ENCODE data around the gene SAT1.

Gene SAT1

DNA sequence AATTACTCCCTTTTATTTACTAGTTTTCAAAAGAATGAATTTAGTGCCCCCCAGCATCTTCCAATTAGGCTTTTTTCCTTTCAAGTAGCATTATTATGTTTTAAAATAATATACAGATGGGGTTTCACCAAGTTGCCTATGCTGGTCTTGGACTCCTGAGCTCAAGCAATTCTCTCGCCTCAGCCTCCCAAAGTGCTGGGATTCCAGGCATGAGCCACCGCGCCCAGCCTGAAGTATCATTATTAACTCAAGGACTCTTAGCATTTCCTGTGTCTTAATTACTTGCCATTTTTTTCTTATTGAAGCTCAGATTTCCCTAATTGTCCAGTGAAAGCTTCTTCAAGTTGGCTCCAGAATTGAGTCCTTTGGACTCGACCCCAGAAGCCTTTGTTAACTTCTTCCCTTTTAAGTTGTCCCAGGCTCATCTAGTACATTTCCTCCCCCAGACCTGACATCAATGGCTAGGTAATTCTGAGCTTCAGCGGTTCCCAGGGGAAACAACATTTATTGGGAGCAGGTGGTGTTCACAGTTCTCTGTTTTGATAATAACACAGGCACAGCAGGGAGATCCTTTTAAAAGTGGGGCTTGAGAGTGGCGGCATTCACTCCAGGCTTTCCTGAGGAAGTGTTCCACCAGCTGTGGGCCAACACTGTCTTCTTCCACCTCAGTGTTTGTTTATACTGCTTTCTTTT lies 10.0 kb downstream of the SAT1 start:
- no peaks in the 10 kb centered on the region for H3K36me3 ChIP-seq (ENCODE audit: insufficient read depth, low read length)
- no peak overlapping the region for H3K9ac ChIP-seq (ENCODE audit: low read length)
- no peak overlapping the region for H3K27ac ChIP-seq (ENCODE audit: low read depth, low read length)
- no peaks in the 10 kb centered on the region for H3K4me1 ChIP-seq (ENCODE audit: insufficient read depth, low read length)
- H3K27me3 ChIP-seq (ENCODE audit: control insufficient read depth in 1 of 2, insufficient read depth in 2 of 2, low read length in 2 of 2): no peaks in the 10 kb centered on the region
- no peak overlapping the region for H3K4me3 ChIP-seq (ENCODE audit: low read depth in 1 of 2, low read length in 2 of 2)
- H3K9me3 ChIP-seq (ENCODE audit: low read length): no peaks in the 10 kb centered on the region

DNA sequence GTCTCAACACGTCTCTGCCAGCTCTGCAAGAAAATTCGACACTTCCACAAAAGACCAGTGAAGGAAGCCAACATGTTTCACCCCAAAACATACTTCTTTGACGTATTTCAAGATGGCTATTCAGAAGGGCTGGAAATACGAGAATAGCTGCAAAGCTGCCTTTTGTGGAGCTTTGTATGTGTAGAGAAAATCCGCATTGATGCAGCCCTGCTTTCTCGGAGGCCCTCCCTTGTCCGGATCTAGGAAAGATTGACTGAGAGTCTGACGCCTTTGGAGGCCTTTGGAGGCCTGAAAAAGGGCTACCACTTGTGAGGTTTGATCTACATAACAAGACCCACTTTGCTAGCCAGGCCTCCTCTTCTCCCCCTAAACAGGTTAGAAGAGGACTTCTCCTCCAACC lies 12.2 kb downstream of the SAT1 start:
- H3K9ac ChIP-seq (ENCODE audit: low read length): no peak overlapping the region
- no peaks in the 10 kb centered on the region for H3K9me3 ChIP-seq (ENCODE audit: low read length)
- H3K36me3 ChIP-seq (ENCODE audit: insufficient read depth, low read length): no peaks in the 10 kb centered on the region
- H3K27me3 ChIP-seq (ENCODE audit: control insufficient read depth in 1 of 2, insufficient read depth in 2 of 2, low read length in 2 of 2): no peaks in the 10 kb centered on the region
- no peak overlapping the region for H3K4me3 ChIP-seq (ENCODE audit: low read depth in 1 of 2, low read length in 2 of 2)
- H3K4me1 ChIP-seq (ENCODE audit: insufficient read depth, low read length): no peaks in the 10 kb centered on the region
- no peak overlapping the region for H3K27ac ChIP-seq (ENCODE audit: low read depth, low read length)

DNA sequence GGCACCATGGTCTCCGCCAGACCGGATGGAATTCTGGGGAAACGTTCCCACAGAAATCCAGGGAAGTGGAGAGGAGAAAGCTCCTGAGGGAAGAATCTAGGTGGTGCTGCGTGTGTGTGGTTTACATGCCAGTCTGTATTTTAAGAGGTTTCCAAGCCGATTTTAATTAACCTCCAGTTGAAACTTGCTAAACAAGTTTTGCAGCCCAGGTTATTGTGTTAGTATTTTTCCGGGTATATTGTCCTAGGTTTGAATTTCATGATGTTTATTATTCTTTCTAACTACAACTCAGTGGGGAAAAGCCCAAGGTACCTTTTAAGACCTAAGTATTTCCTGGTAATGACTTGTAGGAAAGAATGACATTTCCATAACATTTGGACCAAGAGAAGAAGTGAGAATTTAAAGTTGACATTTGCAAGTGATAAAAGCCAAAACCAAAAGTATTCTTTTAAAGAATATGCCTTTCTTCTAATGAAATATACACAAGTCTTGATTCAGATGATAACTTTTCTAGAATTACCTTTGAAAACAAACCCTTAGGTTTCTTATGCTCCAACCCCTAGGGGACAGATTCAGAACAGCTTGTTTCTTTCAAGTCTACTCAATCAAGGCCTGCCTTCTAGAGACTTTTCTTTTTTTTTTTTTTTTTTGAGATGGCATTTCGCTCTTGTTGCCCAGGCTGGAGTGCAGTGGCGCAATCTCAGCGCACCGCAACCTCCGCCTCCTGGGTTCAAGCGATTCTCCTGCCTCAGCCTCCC lies 14.6 kb downstream of the SAT1 start:
- no peaks in the 10 kb centered on the region for H3K27me3 ChIP-seq (ENCODE audit: control insufficient read depth in 1 of 2, insufficient read depth in 2 of 2, low read length in 2 of 2)
- H3K4me1 ChIP-seq (ENCODE audit: insufficient read depth, low read length): no peaks in the 10 kb centered on the region
- H3K9ac ChIP-seq (ENCODE audit: low read length): no peak overlapping the region
- no peaks in the 10 kb centered on the region for H3K9me3 ChIP-seq (ENCODE audit: low read length)
- no peaks in the 10 kb centered on the region for H3K36me3 ChIP-seq (ENCODE audit: insufficient read depth, low read length)
- no peak overlapping the region for H3K27ac ChIP-seq (ENCODE audit: low read depth, low read length)
- H3K4me3 ChIP-seq (ENCODE audit: low read depth in 1 of 2, low read length in 2 of 2): no peak overlapping the region

DNA sequence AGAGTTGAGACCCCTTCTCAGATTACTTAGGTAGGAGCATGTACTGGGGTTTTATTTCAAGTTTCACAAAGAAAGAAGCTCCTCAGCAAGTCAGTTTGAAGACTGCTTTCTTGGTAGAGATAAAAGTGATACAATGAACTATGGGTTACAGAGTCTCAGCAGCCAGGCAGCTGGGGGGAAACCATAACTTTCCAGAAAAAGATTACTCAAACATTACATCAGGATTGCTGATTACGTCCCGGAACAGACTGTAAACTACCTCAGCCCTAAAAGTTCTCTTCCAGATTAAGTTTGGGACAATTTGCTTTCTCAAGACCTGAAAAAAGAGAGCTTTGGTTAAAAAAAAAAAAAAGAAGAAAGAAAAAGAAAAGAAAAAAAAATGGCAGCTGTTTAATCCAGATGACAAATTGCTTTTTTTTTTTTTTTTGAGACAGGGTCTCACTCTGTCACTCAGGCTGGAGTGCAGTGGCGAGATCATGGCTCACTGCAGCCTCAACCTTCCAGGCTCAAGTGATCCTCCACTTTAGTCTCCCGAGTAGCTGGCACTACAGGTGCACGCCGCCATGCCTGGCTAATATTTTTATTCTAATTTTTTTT lies 16.6 kb downstream of the SAT1 start:
- Histone ChIP-seq H3K9me3 (ENCODE audit: low read length) (no peaks in the 10 kb centered on the region), H3K27ac (ENCODE audit: low read depth, low read length) (no peak overlapping the region), H3K4me3 (ENCODE audit: low read depth in 1 of 2, low read length in 2 of 2) (no peak overlapping the region), H3K27me3 (ENCODE audit: control insufficient read depth in 1 of 2, insufficient read depth in 2 of 2, low read length in 2 of 2) (no peaks in the 10 kb centered on the region), H3K4me1 (ENCODE audit: insufficient read depth, low read length) (no peaks in the 10 kb centered on the region), H3K9ac (ENCODE audit: low read length) (no peak overlapping the region), H3K36me3 (ENCODE audit: insufficient read depth, low read length) (no peaks in the 10 kb centered on the region)

DNA sequence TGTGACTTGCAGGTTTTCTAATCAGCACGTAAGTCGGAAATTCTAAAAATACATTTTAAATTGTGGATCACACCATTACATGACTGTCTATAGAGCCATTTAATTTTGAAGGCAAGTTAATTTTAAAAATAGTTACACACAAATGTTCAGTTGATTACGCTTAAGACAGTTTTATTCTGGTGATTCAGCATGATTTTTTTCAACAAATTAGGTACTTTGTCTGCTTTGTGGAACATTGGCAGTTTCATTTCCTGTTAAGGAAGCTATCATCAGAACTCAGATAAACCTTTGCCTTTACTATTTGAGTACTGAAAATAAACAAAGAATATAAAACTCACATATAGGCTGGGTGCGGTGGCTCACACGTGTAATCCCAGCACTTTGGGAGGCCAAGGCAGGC lies 19.5 kb downstream of the SAT1 start:
- H3K36me3 ChIP-seq (ENCODE audit: insufficient read depth, low read length): no peaks in the 10 kb centered on the region
- H3K9me3 ChIP-seq (ENCODE audit: low read length): no peaks in the 10 kb centered on the region
- H3K4me1 ChIP-seq (ENCODE audit: insufficient read depth, low read length): no peaks in the 10 kb centered on the region
- H3K27ac ChIP-seq (ENCODE audit: low read depth, low read length): no peak overlapping the region
- H3K27me3 ChIP-seq (ENCODE audit: control insufficient read depth in 1 of 2, insufficient read depth in 2 of 2, low read length in 2 of 2): no peaks in the 10 kb centered on the region
- H3K9ac ChIP-seq (ENCODE audit: low read length): no peak overlapping the region
- H3K4me3 ChIP-seq (ENCODE audit: low read depth in 1 of 2, low read length in 2 of 2): no peak overlapping the region

DNA sequence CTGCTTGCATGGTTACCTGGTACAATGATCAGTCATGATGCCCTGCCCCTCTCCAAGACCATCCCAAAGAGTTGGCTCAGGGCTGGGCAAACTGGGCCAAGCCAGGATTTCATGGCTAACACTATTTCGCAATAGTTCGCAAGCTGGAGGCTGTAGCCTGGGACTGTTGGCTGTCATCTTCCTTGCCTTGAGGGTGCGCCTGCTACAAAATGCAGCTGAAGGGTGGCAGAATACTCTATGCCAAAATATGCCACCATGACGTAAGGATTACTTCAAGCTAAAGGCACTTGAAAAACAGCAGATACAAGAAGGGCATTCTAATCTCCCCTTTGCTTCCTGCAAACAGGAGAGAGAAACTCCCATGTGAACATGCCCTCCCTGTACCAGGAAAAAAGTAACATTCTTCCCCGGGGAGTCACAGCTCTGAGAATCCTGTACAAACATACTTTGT lies 21.0 kb downstream of the SAT1 start:
- Histone ChIP-seq H3K9me3 (ENCODE audit: low read length) (no peaks in the 10 kb centered on the region), H3K27ac (ENCODE audit: low read depth, low read length) (no peak overlapping the region), H3K27me3 (ENCODE audit: control insufficient read depth in 1 of 2, insufficient read depth in 2 of 2, low read length in 2 of 2) (no peaks in the 10 kb centered on the region), H3K4me1 (ENCODE audit: insufficient read depth, low read length) (no peaks in the 10 kb centered on the region), H3K4me3 (ENCODE audit: low read depth in 1 of 2, low read length in 2 of 2) (no peak overlapping the region), H3K9ac (ENCODE audit: low read length) (no peak overlapping the region), H3K36me3 (ENCODE audit: insufficient read depth, low read length) (no peaks in the 10 kb centered on the region)

DNA sequence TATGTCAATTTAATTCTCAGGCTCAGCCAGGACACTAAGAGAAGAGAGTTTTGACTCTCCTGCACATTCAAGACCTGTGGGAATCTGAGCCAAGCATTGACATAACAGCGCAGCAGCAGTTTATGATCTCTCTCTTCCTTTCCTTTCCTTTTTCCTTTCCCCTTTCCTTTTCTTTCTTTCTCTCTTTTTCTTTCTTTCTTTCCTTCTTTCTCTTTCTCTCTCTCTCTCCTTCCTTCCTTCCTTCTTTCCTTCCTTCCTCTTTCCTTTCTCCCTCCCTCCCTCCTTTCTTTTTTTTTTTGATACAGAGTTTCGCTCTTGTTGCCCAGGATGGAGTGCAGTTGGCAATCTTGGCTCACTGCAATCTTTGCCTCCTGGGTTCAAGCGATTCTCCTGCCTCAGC lies 21.6 kb downstream of the SAT1 start:
- Histone ChIP-seq H3K4me3 (ENCODE audit: low read depth in 1 of 2, low read length in 2 of 2) (no peak overlapping the region), H3K9me3 (ENCODE audit: low read length) (no peaks in the 10 kb centered on the region), H3K4me1 (ENCODE audit: insufficient read depth, low read length) (no peaks in the 10 kb centered on the region), H3K9ac (ENCODE audit: low read length) (no peak overlapping the region), H3K36me3 (ENCODE audit: insufficient read depth, low read length) (no peaks in the 10 kb centered on the region), H3K27me3 (ENCODE audit: control insufficient read depth in 1 of 2, insufficient read depth in 2 of 2, low read length in 2 of 2) (no peaks in the 10 kb centered on the region), H3K27ac (ENCODE audit: low read depth, low read length) (no peak overlapping the region)

DNA sequence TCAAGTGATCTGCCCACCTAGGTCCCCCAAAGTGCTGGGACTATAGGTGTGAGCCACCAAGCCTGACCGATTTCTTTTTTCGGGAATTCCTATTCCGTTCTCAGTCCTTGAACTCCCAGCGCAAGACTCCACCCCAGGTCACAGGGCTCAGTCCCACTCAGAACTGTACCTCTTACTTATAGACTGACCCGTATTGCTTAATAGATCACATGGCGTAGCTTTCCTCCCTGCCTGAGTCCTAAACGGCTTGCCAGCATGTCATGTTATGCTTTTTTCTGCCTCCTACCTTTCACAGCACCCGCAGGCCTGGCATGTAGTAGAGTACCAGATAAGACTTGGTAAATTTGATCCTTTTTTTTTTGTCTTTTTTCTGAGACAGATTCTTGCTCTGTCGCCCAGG lies 22.4 kb downstream of the SAT1 start:
- no peaks in the 10 kb centered on the region for H3K27me3 ChIP-seq (ENCODE audit: control insufficient read depth in 1 of 2, insufficient read depth in 2 of 2, low read length in 2 of 2)
- no peak overlapping the region for H3K4me3 ChIP-seq (ENCODE audit: low read depth in 1 of 2, low read length in 2 of 2)
- no peaks in the 10 kb centered on the region for H3K4me1 ChIP-seq (ENCODE audit: insufficient read depth, low read length)
- H3K36me3 ChIP-seq (ENCODE audit: insufficient read depth, low read length): no peaks in the 10 kb centered on the region
- no peaks in the 10 kb centered on the region for H3K9me3 ChIP-seq (ENCODE audit: low read length)
- H3K27ac ChIP-seq (ENCODE audit: low read depth, low read length): no peak overlapping the region
- H3K9ac ChIP-seq (ENCODE audit: low read length): no peak overlapping the region

DNA sequence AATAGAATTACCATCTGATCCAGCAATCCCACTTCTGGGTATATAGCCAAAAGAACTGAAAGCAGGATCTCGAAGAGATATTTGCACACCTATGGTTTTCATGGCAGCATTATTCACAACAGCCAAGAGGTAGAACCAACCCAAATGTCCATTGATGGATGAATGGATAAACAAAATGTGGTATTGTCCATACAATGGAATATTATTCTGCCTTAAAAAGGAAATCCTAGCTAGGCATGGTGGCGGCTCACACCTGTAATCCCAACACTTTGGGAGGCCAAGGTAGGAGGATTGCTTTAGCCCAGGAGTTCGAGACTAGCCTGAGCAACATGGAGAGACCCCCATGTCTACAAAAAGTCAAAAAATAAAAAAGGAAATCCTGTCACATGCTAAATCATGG lies 27.3 kb downstream of the SAT1 start:
- H3K27ac ChIP-seq (ENCODE audit: low read depth, low read length): no peak overlapping the region
- H3K9me3 ChIP-seq (ENCODE audit: low read length): no peaks in the 10 kb centered on the region
- no peak overlapping the region for H3K4me3 ChIP-seq (ENCODE audit: low read depth in 1 of 2, low read length in 2 of 2)
- H3K36me3 ChIP-seq (ENCODE audit: insufficient read depth, low read length): no peaks in the 10 kb centered on the region
- no peaks in the 10 kb centered on the region for H3K4me1 ChIP-seq (ENCODE audit: insufficient read depth, low read length)
- no peaks in the 10 kb centered on the region for H3K27me3 ChIP-seq (ENCODE audit: control insufficient read depth in 1 of 2, insufficient read depth in 2 of 2, low read length in 2 of 2)
- H3K9ac ChIP-seq (ENCODE audit: low read length): no peak overlapping the region

DNA sequence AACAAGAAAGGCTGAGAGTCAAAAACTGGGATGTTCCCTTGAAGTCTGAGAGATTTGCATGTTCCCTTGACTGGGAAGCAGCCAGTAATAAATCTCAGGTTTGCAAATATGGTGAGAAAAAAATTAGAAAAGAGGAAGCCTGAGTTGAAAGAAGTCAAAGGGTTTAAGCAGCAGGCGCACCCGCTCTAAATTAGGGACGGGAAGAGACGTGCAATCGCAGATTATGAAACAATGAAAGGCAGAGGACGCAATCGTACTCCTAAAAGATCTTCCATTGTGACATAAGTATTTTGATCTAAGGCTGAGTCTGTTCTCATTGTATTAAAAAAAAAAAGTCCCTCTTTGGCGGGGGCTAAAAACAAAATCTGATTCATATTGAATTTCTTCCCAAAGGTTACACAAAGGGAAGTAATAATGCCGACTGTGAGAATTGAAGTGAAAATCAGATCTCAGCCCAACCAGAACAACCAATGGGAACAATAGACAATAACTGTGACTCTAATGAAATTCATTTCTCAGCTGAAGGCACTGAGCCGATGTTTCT lies 28.2 kb downstream of the SAT1 start:
- Histone ChIP-seq H3K27me3 (ENCODE audit: control insufficient read depth in 1 of 2, insufficient read depth in 2 of 2, low read length in 2 of 2) (no peaks in the 10 kb centered on the region), H3K9me3 (ENCODE audit: low read length) (no peaks in the 10 kb centered on the region), H3K9ac (ENCODE audit: low read length) (no peak overlapping the region), H3K27ac (ENCODE audit: low read depth, low read length) (no peak overlapping the region), H3K4me1 (ENCODE audit: insufficient read depth, low read length) (no peaks in the 10 kb centered on the region), H3K36me3 (ENCODE audit: insufficient read depth, low read length) (no peaks in the 10 kb centered on the region), H3K4me3 (ENCODE audit: low read depth in 1 of 2, low read length in 2 of 2) (no peak overlapping the region)

DNA sequence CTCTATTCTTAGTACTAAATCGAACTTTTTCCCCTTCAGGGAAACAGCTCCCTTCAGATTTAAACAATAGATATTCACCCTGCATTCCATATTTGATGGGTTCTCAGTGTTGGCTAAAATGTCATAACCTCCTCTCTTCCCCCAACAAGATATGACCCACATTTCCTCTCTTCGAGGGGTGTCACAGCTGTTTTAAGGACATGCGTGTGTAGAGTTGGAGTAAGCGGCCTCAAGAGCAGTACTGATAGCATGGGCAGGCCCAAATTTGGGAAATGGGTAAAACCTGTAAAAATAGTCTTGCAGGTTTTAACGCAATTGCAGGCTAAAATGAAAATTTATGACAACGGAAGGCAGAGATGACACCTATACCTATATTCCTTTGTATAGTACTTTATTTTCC lies 28.7 kb downstream of the SAT1 start:
- H3K27me3 ChIP-seq (ENCODE audit: control insufficient read depth in 1 of 2, insufficient read depth in 2 of 2, low read length in 2 of 2): no peaks in the 10 kb centered on the region
- H3K9ac ChIP-seq (ENCODE audit: low read length): no peak overlapping the region
- no peak overlapping the region for H3K27ac ChIP-seq (ENCODE audit: low read depth, low read length)
- H3K4me3 ChIP-seq (ENCODE audit: low read depth in 1 of 2, low read length in 2 of 2): no peak overlapping the region
- no peaks in the 10 kb centered on the region for H3K9me3 ChIP-seq (ENCODE audit: low read length)
- no peaks in the 10 kb centered on the region for H3K36me3 ChIP-seq (ENCODE audit: insufficient read depth, low read length)
- no peaks in the 10 kb centered on the region for H3K4me1 ChIP-seq (ENCODE audit: insufficient read depth, low read length)

Data from muscle layer of colon (tissue), 2 donors.